Stromal cell of bone marrow (primary cell): Measurements from ENCODE around the gene CD300E.

Experiments
- DNase-seq: peaks from one replicate; pipeline ENCODE4 v3.0.0-alpha.2; 2012; ENCODE audit warnings: low read depth

CD300E gene

DNA sequence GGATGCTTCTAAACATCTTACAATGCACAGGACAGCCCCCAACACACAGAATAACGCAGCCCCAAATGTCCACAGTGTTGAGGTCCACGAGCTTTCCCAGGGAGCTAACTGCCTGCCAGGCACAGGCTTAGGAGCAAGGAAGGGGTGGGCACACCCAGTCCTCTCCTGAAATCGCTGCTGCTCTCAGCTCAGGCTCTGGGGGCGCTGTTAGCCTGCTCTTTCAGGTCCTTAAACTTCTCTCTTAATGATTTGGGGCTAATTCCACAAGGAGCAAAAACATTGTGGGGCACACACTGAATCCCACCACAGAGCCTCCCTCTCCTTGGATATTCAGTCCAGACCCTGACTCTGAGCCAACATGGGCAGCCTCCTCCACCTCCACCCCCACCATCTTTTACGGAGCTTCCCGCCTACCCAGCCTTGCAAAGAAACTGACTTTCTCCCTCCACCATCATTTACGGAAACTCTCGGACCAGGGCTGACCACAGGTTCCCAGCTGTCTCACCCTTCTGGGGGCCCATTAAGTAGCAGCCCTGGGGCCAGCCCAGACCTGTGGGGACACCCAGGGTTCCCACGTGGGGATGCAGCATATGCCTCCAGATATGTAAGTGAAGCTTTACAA lies 57.3 kb downstream of the CD300E start:
- no peak for DNase-seq

DNA sequence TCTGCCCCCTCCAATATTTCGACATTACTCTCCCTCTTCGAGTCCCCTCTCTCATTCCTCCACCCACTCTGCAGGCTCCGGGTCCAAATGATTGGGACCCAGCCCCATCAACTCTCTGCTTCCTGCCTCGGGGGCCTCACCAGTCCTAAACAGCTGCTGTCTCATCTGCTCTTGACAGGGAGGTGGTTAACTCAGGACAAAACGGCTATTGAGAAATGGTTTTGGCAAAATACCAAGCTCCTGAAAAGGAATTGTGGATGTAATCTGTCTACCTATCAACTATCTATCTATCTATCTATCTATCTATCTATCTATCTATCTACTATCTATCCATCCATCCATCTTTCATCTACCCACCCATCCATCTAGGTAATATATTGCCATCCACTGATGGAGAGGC lies 58.4 kb downstream of the CD300E start:
- no peak for DNase-seq

DNA sequence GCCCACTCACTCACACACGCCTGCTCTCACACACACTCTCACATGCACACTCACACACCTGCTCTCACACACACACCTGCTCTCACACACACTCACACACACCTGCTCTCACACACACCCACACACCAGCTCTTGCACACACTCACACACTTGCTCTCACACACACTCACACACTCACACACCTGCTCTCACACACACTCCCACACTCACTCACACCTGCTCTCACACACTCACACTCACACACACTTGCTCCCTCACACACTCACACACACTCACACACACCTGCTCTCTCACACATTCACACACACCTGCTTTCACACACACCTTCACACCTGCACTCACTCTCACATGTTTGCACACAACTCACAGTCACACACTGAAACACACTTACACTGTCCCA lies 60.2 kb downstream of the CD300E start:
- no peak for DNase-seq

- no peak for DNase-seq
These were observed 62.0 kb downstream of the CD300E start for GRCh38 chr17:74561586-74561985.
